NB4 (cell line): ENCODE data around the gene LFNG.

ENCODE experiments used
- POLR2A ChIP-seq: IDR thresholded peaks from 2 replicates; pipeline ENCODE4 v1.6.1; 2011; ENCODE audit warnings: mild to moderate bottlenecking; ENCODE audit not compliant: insufficient read length; ENCODE audit errors: extremely low read depth
- TF ChIP-seq, protein P1 (sequence below): IDR thresholded peaks from one replicate; pipeline ENCODE4 v1.5.1; 2012; ENCODE audit warnings: low read depth, low read length

- TF ChIP-seq, protein P1, sequence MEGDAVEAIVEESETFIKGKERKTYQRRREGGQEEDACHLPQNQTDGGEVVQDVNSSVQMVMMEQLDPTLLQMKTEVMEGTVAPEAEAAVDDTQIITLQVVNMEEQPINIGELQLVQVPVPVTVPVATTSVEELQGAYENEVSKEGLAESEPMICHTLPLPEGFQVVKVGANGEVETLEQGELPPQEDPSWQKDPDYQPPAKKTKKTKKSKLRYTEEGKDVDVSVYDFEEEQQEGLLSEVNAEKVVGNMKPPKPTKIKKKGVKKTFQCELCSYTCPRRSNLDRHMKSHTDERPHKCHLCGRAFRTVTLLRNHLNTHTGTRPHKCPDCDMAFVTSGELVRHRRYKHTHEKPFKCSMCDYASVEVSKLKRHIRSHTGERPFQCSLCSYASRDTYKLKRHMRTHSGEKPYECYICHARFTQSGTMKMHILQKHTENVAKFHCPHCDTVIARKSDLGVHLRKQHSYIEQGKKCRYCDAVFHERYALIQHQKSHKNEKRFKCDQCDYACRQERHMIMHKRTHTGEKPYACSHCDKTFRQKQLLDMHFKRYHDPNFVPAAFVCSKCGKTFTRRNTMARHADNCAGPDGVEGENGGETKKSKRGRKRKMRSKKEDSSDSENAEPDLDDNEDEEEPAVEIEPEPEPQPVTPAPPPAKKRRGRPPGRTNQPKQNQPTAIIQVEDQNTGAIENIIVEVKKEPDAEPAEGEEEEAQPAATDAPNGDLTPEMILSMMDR, result no peak
- TF ChIP-seq POLR2A, result no peak
These were observed 55.6 kb downstream of the LFNG start for GRCh38 chr7:2575046-2575732.
